Epithelial cell of esophagus (primary cell): ENCODE data around the gene CLBA1.

ENCODE experiments used
- DNase-seq: peaks from one replicate; pipeline ENCODE4 v3.0.0; 2010; ENCODE audit warnings: low read depth
- H3K4me3 ChIP-seq: 2 replicates; pipeline ENCODE4 v1.5.1; 2011; ENCODE audit warnings: mild to moderate bottlenecking, low read length, control low read depth
- TF ChIP-seq, protein P1 (sequence below): IDR thresholded peaks from 2 replicates; pipeline ENCODE4 v1.5.1; 2011; ENCODE audit warnings: low read depth, mild to moderate bottlenecking, low read length, control low read depth, inconsistent platforms; ENCODE audit not compliant: insufficient read depth; ENCODE audit errors: missing control alignments

CLBA1 gene

GRCh38 chr14:105010891-105011291, 25.3 kb downstream of the CLBA1 start:
- H3K4me3 ChIP-seq = no peak overlapping the region
- DNase-seq = no peak
- TF ChIP-seq, protein P1, sequence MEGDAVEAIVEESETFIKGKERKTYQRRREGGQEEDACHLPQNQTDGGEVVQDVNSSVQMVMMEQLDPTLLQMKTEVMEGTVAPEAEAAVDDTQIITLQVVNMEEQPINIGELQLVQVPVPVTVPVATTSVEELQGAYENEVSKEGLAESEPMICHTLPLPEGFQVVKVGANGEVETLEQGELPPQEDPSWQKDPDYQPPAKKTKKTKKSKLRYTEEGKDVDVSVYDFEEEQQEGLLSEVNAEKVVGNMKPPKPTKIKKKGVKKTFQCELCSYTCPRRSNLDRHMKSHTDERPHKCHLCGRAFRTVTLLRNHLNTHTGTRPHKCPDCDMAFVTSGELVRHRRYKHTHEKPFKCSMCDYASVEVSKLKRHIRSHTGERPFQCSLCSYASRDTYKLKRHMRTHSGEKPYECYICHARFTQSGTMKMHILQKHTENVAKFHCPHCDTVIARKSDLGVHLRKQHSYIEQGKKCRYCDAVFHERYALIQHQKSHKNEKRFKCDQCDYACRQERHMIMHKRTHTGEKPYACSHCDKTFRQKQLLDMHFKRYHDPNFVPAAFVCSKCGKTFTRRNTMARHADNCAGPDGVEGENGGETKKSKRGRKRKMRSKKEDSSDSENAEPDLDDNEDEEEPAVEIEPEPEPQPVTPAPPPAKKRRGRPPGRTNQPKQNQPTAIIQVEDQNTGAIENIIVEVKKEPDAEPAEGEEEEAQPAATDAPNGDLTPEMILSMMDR = no peak

DNA sequence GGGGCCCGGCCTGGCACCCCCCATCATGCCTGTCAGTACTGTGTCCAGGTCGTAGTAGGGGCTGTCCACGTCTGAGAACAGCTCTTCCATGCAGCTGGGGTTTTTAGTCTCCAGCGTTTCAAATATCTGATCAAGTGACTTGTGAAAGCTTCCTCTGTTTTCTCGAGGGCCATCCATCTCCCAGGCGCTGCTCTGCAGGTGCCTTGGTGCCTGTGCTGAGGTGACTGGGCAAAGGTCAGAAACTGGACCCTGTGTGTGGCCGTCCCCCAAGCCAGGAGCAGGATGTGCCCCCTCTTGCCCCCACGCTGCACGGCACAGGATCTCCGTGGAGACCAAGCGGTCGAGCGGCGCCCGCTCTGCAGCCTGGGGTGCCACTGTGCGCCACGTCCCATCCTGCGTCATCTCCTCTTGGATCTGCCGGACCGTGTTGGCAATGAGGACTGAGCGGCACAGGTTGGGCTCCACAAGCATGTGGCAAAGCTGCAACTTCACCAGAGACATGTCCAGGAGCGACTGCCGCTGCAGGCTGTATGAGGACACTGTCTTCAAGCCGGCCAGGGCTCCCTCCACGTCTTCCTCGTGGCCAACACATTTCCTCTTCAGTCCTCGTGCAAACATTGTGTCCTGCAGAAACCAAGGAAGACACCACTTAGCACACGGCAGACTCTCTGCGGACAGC, 25.9 kb downstream of the CLBA1 start:
- no peak for DNase-seq
- TF ChIP-seq, protein P1 = no peak
- H3K4me3 ChIP-seq = no peak overlapping the region

- TF ChIP-seq, protein P1 = peak; percentile 57
- DNase-seq = peak; percentile 52
- H3K4me3 ChIP-seq = no peak overlapping the region
These were observed 26.8 kb downstream of the CLBA1 start for GRCh38 chr14:105012171-105012985.

DNA sequence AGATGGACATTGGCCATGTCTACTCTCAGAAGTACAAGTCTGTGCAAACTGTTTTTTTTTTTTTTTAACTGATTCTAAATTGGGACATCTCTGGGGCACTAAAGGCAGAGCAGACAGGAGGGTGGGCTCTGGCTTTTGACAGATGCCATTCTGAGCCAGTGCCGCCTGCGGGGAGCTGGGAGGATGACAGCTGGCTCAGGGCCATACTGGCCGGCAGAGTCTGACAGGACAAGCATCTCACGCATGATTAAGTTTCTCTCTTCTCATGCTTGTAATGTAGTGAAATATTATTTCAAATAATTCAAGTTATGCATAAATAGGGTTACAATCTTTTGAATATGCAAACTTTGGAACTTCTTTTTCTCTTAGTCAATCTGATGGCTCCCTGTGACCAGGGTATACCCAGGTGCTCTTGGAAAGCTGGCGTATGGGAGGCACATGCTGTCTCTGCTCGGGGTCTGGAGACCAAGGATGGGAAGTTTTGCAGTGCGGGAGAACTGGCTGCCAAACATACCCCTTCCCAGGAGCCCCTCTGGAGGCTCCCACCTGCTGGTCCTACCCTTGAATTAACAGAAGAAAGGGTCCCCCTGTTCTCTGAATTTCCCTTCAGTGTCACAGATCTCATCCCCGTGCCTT, 27.7 kb downstream of the CLBA1 start:
- no peak for DNase-seq
- H3K4me3 ChIP-seq = no peak overlapping the region
- TF ChIP-seq, protein P1 = peak; percentile 25

GRCh38 chr14:105014032-105014431, 28.4 kb downstream of the CLBA1 start:
- TF ChIP-seq, protein P1 = no peak
- no peak overlapping the region for H3K4me3 ChIP-seq

DNA sequence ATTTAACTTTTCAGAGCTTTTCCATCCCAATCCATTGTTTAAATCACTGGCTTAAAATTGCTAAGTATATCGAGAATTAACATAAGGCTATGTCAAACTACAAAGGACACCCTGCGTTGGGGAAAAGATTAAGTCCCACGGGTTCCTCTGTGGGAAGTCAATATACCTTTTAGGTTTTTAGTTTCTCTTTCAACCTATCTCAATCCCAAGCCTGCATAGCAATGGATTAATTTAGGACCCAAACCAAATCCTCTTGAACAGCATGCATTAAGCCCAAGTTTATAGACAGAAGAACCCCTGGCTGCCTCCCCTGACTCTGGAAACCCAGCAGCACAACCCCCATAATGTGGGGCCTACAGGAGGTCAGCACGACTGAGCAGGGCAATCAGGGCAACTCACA, 29.0 kb downstream of the CLBA1 start:
- H3K4me3 ChIP-seq = no peak overlapping the region
- no peak for DNase-seq
- TF ChIP-seq, protein P1 = no peak

More at GRCh38 chr14:105014032-105014431, 28.4 kb downstream of the CLBA1 start:
- no peak for DNase-seq
